Measurements from ENCODE around the gene KERA. TPM values are rescaled to one million over a fixed set of nuclear protein-coding genes. Genes with fewer than 3 reads are reported as not detected.
A peak's percentile ranks its signal among the peaks of the same experiment; 100 is the strongest.

Gene KERA
- total RNA-seq, 1 experiment from 2014 or later, result not detected

GRCh38 chr12:91100906-91101305 lies 43.1 kb upstream of the KERA start:
- POLR2A ChIA-PET (ENCODE audit: unreplicated experiment), result no interaction called here
- Histone ChIP-seq H3K36me3 (ENCODE audit: low read depth) (no peaks in the 10 kb centered on the region), H3K4me1 (replicated peaks; ENCODE audit: insufficient read depth) (peaks cover 25% of the 10 kb centered on the region), H3K27ac (no peak overlapping the region), H3F3A (ENCODE audit: insufficient read depth, low read depth) (no peaks in the 10 kb centered on the region; the same call in 1 of the 2 replicates), H3K9me2 (ENCODE audit: insufficient read depth) (no peaks in the 10 kb centered on the region), H3K4me3 (no peak overlapping the region), H3K79me2 (ENCODE audit: low read depth) (no peaks in the 10 kb centered on the region), H3K9me3 (ENCODE audit: insufficient read depth, low read depth) (0 out of 2 replicates have a peak, but pooled peaks cover 7% of the 10 kb centered on the region), H4K20me1 (ENCODE audit: insufficient read depth) (no peaks in the 10 kb centered on the region), H2AFZ (no peak overlapping the region), H3K4me2 (no peak overlapping the region), H3K27me3 (ENCODE audit: insufficient read depth, low read depth) (no peaks in the 10 kb centered on the region)
- CTCF ChIA-PET, result no interaction called here
- DNase-seq, result peak in 1 of 2 experiments; percentile 57
- no TSS peak for BruUV-seq (replicated peaks)
- TF ChIP-seq CTCF (conservative IDR thresholded peaks at IDR 0.05) (no peak), EZH2 (IDR thresholded peaks at IDR 0.05; ENCODE audit: low read depth) (no peak)
- intact Hi-C loops (cut with micrococcal nuclease; ENCODE audit: unreplicated experiment), result loop anchor here (10.0 kb wide), 2 partner anchors 224 to 254 kb away; no protein-coding TSS in a partner anchor

- Histone ChIP-seq H3K4me1 (replicated peaks; ENCODE audit: insufficient read depth) (peaks cover 25% of the 10 kb centered on the region), H2AFZ (no peak overlapping the region), H3K36me3 (ENCODE audit: low read depth) (no peaks in the 10 kb centered on the region), H3K27me3 (ENCODE audit: insufficient read depth, low read depth) (no peaks in the 10 kb centered on the region), H3K9me3 (ENCODE audit: insufficient read depth, low read depth) (peaks cover 7% of the 10 kb centered on the region; the same call in 1 of the 2 replicates), H4K20me1 (ENCODE audit: insufficient read depth) (no peaks in the 10 kb centered on the region), H3K27ac (peak overlapping the region; percentile 79), H3K4me2 (peak overlapping the region; percentile 75), H3K9me2 (ENCODE audit: insufficient read depth) (no peaks in the 10 kb centered on the region), H3F3A (ENCODE audit: insufficient read depth, low read depth) (no peaks in the 10 kb centered on the region; the same call in 1 of the 2 replicates), H3K79me2 (ENCODE audit: low read depth) (no peaks in the 10 kb centered on the region), H3K4me3 (no peak overlapping the region)
- ChIA-PET POLR2A (ENCODE audit: unreplicated experiment) (no interaction called here), CTCF (interaction anchor here (0.7 kb wide), 1 partner anchor 121 kb away, joined by 7 read pairs; no protein-coding TSS in a partner anchor)
- BruUV-seq (replicated peaks), result no TSS peak
- intact Hi-C loops (cut with micrococcal nuclease; ENCODE audit: unreplicated experiment), result loop anchor here (10.0 kb wide), 2 partner anchors 225 to 255 kb away; no protein-coding TSS in a partner anchor
- DNase-seq, result no peak
- no peak for TF ChIP-seq CTCF (conservative IDR thresholded peaks at IDR 0.05)
- no peak for TF ChIP-seq EZH2 (IDR thresholded peaks at IDR 0.05; ENCODE audit: low read depth)
Observed at GRCh38 chr12:91099836-91100235, 42.0 kb upstream of the KERA start.

- Histone ChIP-seq H3F3A (ENCODE audit: insufficient read depth, low read depth) (no peaks in the 10 kb centered on the region; the same call in 1 of the 2 replicates), H3K9me2 (ENCODE audit: insufficient read depth) (no peaks in the 10 kb centered on the region), H3K27me3 (ENCODE audit: insufficient read depth, low read depth) (no peaks in the 10 kb centered on the region), H4K20me1 (ENCODE audit: insufficient read depth) (no peaks in the 10 kb centered on the region), H3K4me1 (replicated peaks; ENCODE audit: insufficient read depth) (peaks cover 25% of the 10 kb centered on the region), H3K4me3 (peak overlapping the region; percentile 25; the same call in 1 of the 2 replicates), H3K36me3 (ENCODE audit: low read depth) (no peaks in the 10 kb centered on the region), H3K4me2 (peak overlapping the region; percentile 75), H2AFZ (no peak overlapping the region), H3K79me2 (ENCODE audit: low read depth) (no peaks in the 10 kb centered on the region), H3K27ac (peak overlapping the region; percentile 79), H3K9me3 (ENCODE audit: insufficient read depth, low read depth) (peaks cover 7% of the 10 kb centered on the region)
- no TSS peak for BruUV-seq (replicated peaks)
- ChIA-PET POLR2A (ENCODE audit: unreplicated experiment) (no interaction called here), CTCF (interaction anchor here (0.7 kb wide), 1 partner anchor 121 kb away, joined by 7 read pairs; no protein-coding TSS in a partner anchor)
- DNase-seq, result peak in 1 of 2 experiments; percentile 63
- intact Hi-C loops (cut with micrococcal nuclease; ENCODE audit: unreplicated experiment), result no loop called here
- TF ChIP-seq EZH2 (IDR thresholded peaks at IDR 0.05; ENCODE audit: low read depth) (no peak), CTCF (conservative IDR thresholded peaks at IDR 0.05) (no peak)
Observed at GRCh38 chr12:91099341-91099740, 41.5 kb upstream of the KERA start.
